Small intestine (tissue), 7 donors: Measurements from ENCODE around the gene SMIM14. TPM values are rescaled to one million over a fixed set of nuclear protein-coding genes. Genes with fewer than 3 reads are reported as not detected.

Experiments
- DNase-seq, 2 donors: peaks; one replicate each; pipeline versions ENCODE4 v3.0.0 to v3.0.0-alpha.2; 2013
- FAIRE-seq: peaks from 2 replicates; lab custom pipeline; 2012; peaks lifted over from hg19 to GRCh38; lab: Jason Lieb, UNC
- H3K27ac ChIP-seq, 3 donors: one replicate each; pipeline ENCODE4 v1.5.1; 2013; ENCODE audit warnings: low read length in 2 of 3, mild to moderate bottlenecking in 2 of 3, control low read depth in 1 of 3, inconsistent platforms in 1 of 3, low read depth in 1 of 3, moderate library complexity in 1 of 3
- H3K27me3 ChIP-seq, 3 donors: one replicate each; pipeline ENCODE4 v1.6.1; 2013; ENCODE audit warnings: low read length in 3 of 3, inconsistent platforms in 1 of 3; ENCODE audit not compliant: control insufficient read depth in 3 of 3, insufficient read depth in 3 of 3
- H3K36me3 ChIP-seq, 3 donors: one replicate each; pipeline ENCODE4 v1.6.1; 2013; ENCODE audit warnings: low read length in 3 of 3, inconsistent platforms in 1 of 3, low read depth in 1 of 3, mild to moderate bottlenecking in 1 of 3, moderate library complexity in 1 of 3; ENCODE audit not compliant: control insufficient read depth in 3 of 3, insufficient read depth in 2 of 3
- H3K4me1 ChIP-seq, 3 donors: one replicate each; pipeline ENCODE4 v1.6.1; 2013; ENCODE audit warnings: low read length in 2 of 3, inconsistent platforms in 1 of 3, low read depth in 1 of 3, mild to moderate bottlenecking in 1 of 3, moderate library complexity in 1 of 3; ENCODE audit not compliant: control insufficient read depth in 3 of 3, insufficient read depth in 2 of 3
- H3K4me3 ChIP-seq, 3 donors: one replicate each; pipeline ENCODE4 v1.5.1; 2013; ENCODE audit warnings: low read length in 3 of 3, control low read depth in 1 of 3, inconsistent platforms in 1 of 3, low read depth in 1 of 3, mild to moderate bottlenecking in 1 of 3, moderate library complexity in 1 of 3
- H3K9me3 ChIP-seq, 2 donors: one replicate each; pipeline ENCODE4 v1.6.1; 2013; ENCODE audit warnings: low read depth in 1 of 2, low read length in 1 of 2; ENCODE audit not compliant: control insufficient read depth in 2 of 2, insufficient read depth in 1 of 2
- WGBS, 3 donors: extraction: QIAGEN DNeasy Blood & Tissue Kit; methylation state at CpG; one replicate each; pipeline ENCODE4 v1.1.7; 2013; 5-methylcytosine and 5-hydroxymethylcytosine counted together
- polyA plus RNA-seq, 4 donors: library from polyadenylated mRNA; stranded (reverse) in 3 of 4; unstranded in 1 of 4; fragments of 200-250 nt in 3 of 4; fragments of 120-200 nt in 1 of 4; gene quantifications; one replicate each; pipeline versions ENCODE4 v1.2.1 to v1.2.3, GENCODE V29; 2013
- donor health status: healthy with polysubstance abuse.
- donor health status: control.
- donor health status: control.
- donor health status: Bipolar disorder and iron deficiency.
- donor health status: healthy.

The SMIM14 gene
- polyA plus RNA-seq, 4 donors: 22.3 to 39.8 (median 28.2) TPM

- DNase-seq (no peak), FAIRE-seq (no peak)
- no peaks in the 10 kb centered on the region for H3K27me3 ChIP-seq
- H3K4me1 ChIP-seq: peaks cover 0 to 10% (median 0%) of the 10 kb centered on the region in 3 donors
- H3K4me3 ChIP-seq: no peak overlapping the region
- H3K9me3 ChIP-seq: peaks cover 0 to under 1% of the 10 kb centered on the region in 2 donors
- peaks cover 0 to 11% (median 0%) of the 10 kb centered on the region in 3 donors for H3K36me3 ChIP-seq
- 84 to 88% (median 84%) methylated on average over 6 of the region's 6 CpGs for WGBS, 3 donors
- no peak overlapping the region for H3K27ac ChIP-seq
Observed at GRCh38 chr4:39571504-39571903, 67.2 kb downstream of the SMIM14 start.

GRCh38 chr4:39571054-39571453 lies 67.6 kb downstream of the SMIM14 start:
- H3K4me3 ChIP-seq: no peak overlapping the region
- DNase-seq (no peak), FAIRE-seq (no peak)
- no peaks in the 10 kb centered on the region for H3K27me3 ChIP-seq
- H3K4me1 ChIP-seq: peaks cover 0 to 10% (median 0%) of the 10 kb centered on the region in 3 donors
- H3K9me3 ChIP-seq: peaks cover 0 to 5% of the 10 kb centered on the region in 2 donors
- H3K27ac ChIP-seq: no peak overlapping the region
- 92 to 97% (median 93%) methylated on average over 4 of the region's 4 CpGs for WGBS, 3 donors
- peaks cover 0 to 13% (median 3%) of the 10 kb centered on the region in 3 donors for H3K36me3 ChIP-seq

- FAIRE-seq (no peak), DNase-seq (no peak)
- H3K9me3 ChIP-seq: peaks cover 0 to 13% of the 10 kb centered on the region in 2 donors
- H3K36me3 ChIP-seq: peaks cover 0 to 20% (median 5%) of the 10 kb centered on the region in 3 donors
- 27 to 65% (median 35%) methylated on average over 4 of the region's 4 CpGs for WGBS, 3 donors
- H3K27me3 ChIP-seq: no peaks in the 10 kb centered on the region
- peak overlapping the region in 2 of 3 donors; percentile 39 to 44 for H3K27ac ChIP-seq
- no peak overlapping the region for H3K4me3 ChIP-seq
- H3K4me1 ChIP-seq: peaks cover 0 to 10% (median 0%) of the 10 kb centered on the region in 3 donors
Observed at GRCh38 chr4:39569209-39569608, 69.5 kb downstream of the SMIM14 start.

GRCh38 chr4:39568805-39569204 lies 69.9 kb downstream of the SMIM14 start:
- Histone ChIP-seq H3K4me1 (peaks cover 0 to 10% (median 0%) of the 10 kb centered on the region in 3 donors), H3K4me3 (no peak overlapping the region), H3K36me3 (peaks cover 2 to 20% (median 5%) of the 10 kb centered on the region in 3 donors), H3K9me3 (peaks cover 0 to 13% of the 10 kb centered on the region in 2 donors), H3K27me3 (no peaks in the 10 kb centered on the region), H3K27ac (peak overlapping the region in 2 of 3 donors; percentile 39 to 44)
- no peak for FAIRE-seq
- WGBS, 3 donors: 17 to 53% (median 33%) methylated on average over 3 of the region's 3 CpGs
- DNase-seq: peak; percentile 44 to 45

- Histone ChIP-seq H3K27me3 (no peaks in the 10 kb centered on the region), H3K4me1 (peaks cover 0 to 10% (median 0%) of the 10 kb centered on the region in 3 donors), H3K27ac (no peak overlapping the region), H3K4me3 (no peak overlapping the region), H3K36me3 (peaks cover 2 to 13% (median 5%) of the 10 kb centered on the region in 3 donors), H3K9me3 (peaks cover 0 to 13% of the 10 kb centered on the region in 2 donors)
- 97 to 100% (median 98%) methylated on average over 6 of the region's 6 CpGs for WGBS, 3 donors
- FAIRE-seq (no peak), DNase-seq (no peak)
Observed at GRCh38 chr4:39565878-39566600, 72.6 kb downstream of the SMIM14 start.

- Histone ChIP-seq H3K36me3 (peaks cover 2 to 10% (median 5%) of the 10 kb centered on the region in 3 donors), H3K4me1 (no peaks in the 10 kb centered on the region), H3K27ac (no peak overlapping the region), H3K27me3 (no peaks in the 10 kb centered on the region), H3K4me3 (no peak overlapping the region), H3K9me3 (peaks cover 0 to 13% of the 10 kb centered on the region in 2 donors)
- WGBS, 3 donors: 91 to 92% (median 91%) methylated on average over 6 of the region's 6 CpGs
- DNase-seq (no peak), FAIRE-seq (no peak)
Observed at GRCh38 chr4:39563346-39563847, 75.3 kb downstream of the SMIM14 start.

GRCh38 chr4:39562792-39563191 lies 75.9 kb downstream of the SMIM14 start:
- Histone ChIP-seq H3K27ac (no peak overlapping the region), H3K36me3 (peaks cover 2 to 10% (median 5%) of the 10 kb centered on the region in 3 donors), H3K4me1 (no peaks in the 10 kb centered on the region), H3K9me3 (peaks cover 0 to 13% of the 10 kb centered on the region in 2 donors), H3K4me3 (no peak overlapping the region), H3K27me3 (no peaks in the 10 kb centered on the region)
- no peak for FAIRE-seq
- WGBS, 3 donors: 91 to 95% (median 95%) methylated on average over 5 of the region's 5 CpGs
- DNase-seq: no peak

GRCh38 chr4:39559626-39560025 lies 79.0 kb downstream of the SMIM14 start:
- 38 to 66% (median 54%) methylated on average over 9 of the region's 9 CpGs for WGBS, 3 donors
- Histone ChIP-seq H3K9me3 (no peaks in the 10 kb centered on the region), H3K27ac (no peak overlapping the region), H3K27me3 (no peaks in the 10 kb centered on the region), H3K4me1 (no peaks in the 10 kb centered on the region), H3K36me3 (peaks cover 1 to 10% (median 2%) of the 10 kb centered on the region in 3 donors), H3K4me3 (no peak overlapping the region)
- FAIRE-seq (no peak), DNase-seq (peak in 1 of 2 donors; percentile 27)
